ENCODE data around the gene CBX5.
"Not testable (repeated sequence)": the region's sequence is repeated elsewhere in the genome, so short reads cannot be mapped to it uniquely, and the experiment has no call there.

CBX5 gene

GRCh38 chr12:54294152-54294952, 14.4 kb upstream of the CBX5 start:
- DNase-seq, result peak; percentile 48

- DNase-seq, result no peak
Observed at GRCh38 chr12:54292931-54293241, 13.0 kb upstream of the CBX5 start.

DNA sequence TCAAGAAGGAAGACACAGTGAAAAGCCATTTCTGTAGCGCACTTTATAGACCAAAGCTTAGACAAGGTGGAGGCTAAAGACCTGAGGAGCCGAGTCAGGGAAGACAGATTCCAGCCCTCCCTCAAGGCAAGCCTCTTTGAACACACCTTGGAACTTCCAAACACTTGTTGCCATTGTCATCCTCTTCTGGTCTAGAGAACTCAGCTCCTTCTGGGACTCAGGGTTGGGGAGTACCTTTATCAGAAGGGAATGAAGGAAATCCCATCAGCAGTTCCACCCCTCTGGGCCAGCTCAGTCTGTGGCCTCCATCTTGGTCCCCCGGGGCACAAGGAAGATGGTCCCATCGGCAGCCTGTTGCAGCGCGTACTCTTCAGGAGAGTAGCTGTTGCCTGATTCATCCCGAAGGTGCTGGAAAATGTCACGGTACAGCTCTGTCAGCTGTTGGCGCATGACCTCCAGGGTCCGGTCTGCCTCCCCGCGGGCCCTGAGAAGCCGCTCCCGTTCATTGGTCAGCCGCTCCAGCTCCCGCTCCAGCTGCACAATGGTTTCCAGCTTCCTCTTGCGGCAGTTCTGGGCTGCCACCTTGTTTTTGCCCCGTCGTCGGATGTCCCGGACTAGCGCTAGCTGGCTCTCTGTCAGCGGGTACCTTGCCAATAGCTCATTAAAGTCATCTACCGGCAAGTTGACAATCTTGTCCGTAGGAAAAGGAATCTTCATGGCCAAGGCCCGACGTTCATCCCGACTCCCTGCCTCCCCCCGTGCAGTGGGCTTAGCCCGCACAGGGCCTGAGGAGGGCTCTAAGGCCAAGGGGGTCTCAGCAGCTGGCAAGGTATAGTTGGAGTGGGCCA, 12.4 kb upstream of the CBX5 start:
- no peak for DNase-seq

- no peak for DNase-seq
Observed at GRCh38 chr12:54287261-54288157, 7.6 kb upstream of the CBX5 start.

DNA sequence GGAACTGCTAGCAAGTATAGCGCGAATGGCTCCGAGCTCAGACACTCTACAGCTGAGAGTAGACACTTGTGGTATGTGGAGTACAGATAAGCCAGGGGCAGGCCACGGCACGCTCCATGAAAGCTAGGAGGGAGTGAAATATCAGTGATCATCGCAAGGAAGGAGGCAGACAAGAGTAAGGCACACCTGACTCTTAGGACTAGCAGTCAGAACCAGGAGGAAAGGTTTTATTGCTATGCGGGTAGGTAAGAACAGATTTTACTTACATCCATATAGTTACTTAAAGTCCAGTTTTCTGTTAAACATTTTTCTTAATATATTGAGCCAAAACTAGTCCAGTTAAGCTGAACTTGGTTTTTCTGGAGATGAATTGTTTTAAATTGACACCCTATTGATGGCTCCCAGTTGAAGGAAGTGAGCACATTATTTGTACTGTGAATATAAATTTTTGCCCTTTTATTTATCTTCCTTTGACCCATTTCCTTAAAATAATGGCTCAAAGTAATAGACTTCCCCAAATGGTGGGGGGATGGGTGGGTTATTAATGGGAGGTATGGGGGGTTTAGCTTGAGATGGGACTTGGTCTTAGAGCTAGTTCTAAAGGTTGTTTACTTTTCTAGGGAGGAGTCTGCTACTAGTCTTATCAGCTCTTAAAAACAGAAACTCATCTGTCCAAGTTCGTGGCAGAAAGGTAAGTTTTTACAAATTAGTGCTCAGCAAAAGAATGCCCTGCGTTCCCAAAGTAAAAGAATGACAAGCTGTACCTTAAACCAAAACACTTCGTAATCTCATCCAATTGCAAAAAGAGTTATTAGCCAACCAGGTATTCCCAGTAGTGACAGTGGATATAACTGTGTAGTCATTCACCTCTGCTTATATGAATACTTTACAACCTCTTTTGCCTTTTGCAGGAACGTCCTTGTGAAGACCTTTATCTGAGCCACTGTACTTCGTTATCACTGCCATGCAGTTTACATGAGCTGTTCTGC, 6.4 kb upstream of the CBX5 start:
- no peak for DNase-seq

DNA sequence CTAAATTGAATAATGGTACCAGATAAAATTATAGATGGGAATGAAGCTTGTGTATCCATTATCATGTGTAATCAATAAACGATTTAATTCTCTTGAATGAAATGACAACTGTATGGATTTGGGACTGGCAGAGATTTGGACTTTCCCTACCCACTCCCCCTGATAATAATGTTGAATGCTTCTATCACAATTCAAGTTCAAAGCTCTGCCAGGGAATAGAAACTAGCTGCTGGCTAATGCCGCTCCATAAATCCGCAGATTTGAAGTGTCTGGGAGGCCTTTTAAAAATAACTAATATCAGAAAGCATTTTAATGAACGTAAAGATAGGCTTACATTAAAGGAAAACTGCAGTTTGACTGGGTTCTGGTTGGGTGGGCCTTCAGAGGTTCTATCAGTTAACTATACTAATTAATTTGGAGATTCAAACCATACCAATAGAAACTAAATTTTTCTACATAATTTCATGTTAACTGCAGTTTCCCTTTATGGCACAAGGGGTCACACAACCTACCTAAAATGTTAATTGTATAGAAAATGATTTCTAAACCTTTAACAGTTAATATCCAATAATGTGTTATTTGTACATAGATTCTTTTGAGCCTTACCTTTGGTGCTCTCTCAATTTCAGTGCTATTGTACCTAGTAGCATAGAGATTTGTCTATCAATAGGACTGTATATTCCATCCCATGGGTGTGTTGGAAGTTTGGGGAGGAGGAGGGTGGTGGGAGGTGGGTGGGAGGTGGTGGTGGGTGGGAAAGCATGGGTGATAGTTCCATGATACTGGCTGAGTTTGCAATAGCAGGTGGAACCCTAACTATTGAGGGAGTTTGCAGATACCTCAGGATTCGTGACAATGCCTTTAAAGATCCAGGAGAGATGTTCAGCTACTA, 5.5 kb upstream of the CBX5 start:
- no peak for DNase-seq

DNA sequence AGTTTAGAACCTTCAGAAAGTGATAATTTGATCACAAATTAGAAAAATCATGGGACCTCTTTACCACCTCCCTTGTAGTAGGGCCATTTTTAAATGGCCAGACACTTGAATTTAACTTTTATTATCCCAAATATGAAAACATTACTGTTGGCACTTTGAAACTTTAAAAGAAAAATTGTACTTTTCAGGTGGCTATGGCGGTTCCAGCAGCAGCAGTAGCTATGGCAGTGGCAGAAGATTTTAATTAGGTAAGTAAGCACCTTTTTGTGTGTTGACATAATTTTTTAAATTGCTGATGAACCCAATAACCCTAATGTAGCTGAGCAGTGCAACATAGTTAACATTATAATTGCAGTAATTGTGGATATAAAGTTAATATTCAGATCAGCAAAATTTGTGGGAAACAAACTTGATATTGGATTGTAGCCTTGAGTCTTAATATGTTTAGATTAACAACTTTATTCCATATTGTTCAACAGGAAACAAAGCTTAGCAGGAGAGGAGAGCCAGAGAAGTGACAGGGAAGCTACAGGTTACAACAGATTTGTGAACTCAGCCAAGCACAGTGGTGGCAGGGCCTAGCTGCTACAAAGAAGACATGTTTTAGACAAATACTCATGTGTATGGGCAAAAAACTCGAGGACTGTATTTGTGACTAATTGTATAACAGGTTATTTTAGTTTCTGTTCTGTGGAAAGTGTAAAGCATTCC, 4.3 kb upstream of the CBX5 start:
- DNase-seq, result not testable (repeated sequence)

DNA sequence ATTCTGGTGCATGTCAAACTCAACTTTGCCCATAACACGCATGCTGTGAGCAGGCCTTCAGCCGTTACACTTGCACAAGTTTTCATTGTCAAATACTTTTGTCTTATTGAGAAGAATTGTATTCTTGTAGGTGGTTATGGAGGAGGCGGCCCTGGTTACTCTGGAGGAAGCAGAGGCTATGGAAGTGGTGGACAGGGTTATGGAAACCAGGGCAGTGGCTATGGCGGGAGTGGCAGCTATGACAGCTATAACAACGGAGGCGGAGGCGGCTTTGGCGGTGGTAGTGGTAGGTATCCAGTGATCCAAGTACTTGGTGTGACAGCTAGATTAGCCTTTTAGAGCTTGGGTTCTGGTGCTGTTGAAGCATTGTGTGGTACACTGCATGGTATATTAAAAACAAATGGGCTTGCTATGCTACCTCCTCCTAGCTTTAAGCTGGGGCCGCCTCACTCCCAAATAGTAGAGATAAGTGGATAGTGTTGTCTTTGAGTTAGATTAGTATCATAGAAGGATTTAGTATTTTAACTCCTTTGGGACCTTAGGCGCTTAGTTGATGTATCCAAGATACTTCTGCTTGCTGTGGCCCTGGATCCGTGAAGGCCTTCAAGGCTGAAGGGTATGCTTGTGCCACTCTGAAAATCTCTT, 3.1 kb upstream of the CBX5 start:
- no peak for DNase-seq

- DNase-seq, result not testable (repeated sequence)
Observed at GRCh38 chr12:54281694-54282093, 1.8 kb upstream of the CBX5 start.

DNA sequence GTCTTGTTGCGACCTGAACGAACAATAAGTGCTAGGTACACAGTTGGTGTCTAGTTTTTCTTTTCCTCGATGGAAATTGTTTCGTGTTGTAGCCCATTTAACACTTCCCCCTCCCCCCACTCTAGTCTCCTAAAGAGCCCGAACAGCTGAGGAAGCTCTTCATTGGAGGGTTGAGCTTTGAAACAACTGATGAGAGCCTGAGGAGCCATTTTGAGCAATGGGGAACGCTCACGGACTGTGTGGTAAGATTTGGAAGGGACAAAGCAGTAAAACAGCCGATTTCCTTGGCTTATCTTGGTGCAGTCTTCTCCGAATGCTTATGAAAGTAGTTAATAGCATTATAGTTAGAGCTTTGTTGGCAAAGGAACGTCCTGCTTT, 1.3 kb upstream of the CBX5 start:
- DNase-seq, result not testable (repeated sequence)

- DNase-seq, result peak; percentile 99
Observed at GRCh38 chr12:54280468-54281260, 742 bp upstream of the CBX5 start, which contains the start of gene HNRNPA1. Gene HNRNPA1, plus strand, starts transcription at chr12:54280726. Its CDS starts 82 bp downstream, at chr12:54280808.

GRCh38 chr12:54279227-54279631, 693 bp downstream of the CBX5 start:
- DNase-seq, result no peak

DNA sequence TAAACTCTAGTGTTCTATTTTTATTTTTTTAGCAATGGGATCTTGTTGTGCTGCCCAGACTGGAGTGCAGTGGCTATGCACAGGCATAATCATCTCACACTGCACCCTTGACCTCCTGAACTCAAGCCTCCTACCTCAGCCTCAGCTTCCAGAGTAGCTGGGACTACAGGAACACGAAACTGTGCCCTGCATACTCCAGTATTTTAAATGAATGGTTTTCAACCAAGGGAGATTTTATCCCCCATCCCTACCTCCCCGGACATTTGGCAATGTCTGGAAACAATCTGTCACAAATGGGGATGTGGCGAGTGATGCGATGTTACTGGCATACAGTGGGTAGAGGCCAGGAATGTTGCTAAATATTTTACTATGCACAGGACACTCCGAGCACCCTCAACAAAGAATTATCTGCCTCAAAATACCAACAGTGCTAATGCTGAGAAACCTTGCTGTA, 2.1 kb downstream of the CBX5 start:
- DNase-seq, result no peak

- DNase-seq, result no peak
Observed at GRCh38 chr12:54276368-54276767, 3.6 kb downstream of the CBX5 start.

- DNase-seq, result peak; percentile 71
Observed at GRCh38 chr12:54273981-54274380, 5.9 kb downstream of the CBX5 start.

DNA sequence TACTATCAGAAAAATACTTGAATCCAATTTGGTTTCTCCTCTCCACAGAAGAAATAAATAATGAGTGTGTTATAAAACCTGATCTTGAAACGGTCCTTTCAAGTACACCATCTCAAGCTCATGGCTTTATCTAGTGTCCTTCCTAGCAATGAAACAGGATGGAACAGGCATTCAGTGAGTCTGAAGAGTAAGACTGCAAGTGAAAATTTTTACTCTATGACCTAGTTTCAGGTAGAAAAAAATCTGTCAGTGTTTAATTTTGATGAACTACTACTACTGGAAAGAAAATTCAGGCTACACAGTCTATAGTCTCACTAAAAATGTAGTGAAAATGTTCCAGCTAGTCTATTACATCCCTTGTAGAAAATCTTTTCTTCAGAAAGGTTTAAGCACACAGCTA, 7.7 kb downstream of the CBX5 start:
- DNase-seq, result no peak

GRCh38 chr12:54270345-54270744, 9.6 kb downstream of the CBX5 start:
- no peak for DNase-seq

DNA sequence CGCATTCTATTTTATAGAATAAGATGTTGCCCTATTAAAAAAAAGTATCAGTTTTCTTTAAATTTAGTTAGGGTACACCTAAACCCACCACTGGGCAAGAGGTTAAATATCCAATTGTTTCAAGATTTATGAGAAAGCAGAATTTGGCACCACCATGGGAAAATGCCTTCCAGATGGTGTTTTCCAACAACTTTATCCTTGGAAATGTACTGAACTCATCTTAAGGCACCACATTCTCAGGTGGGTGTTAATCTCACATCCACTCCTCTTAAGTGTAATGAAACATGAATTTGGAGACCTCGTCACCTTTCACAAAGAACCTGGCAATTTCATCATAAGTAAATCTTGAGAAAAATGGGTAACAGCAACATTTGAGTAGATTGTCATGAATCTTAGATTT, 13.1 kb downstream of the CBX5 start:
- no peak for DNase-seq

DNA sequence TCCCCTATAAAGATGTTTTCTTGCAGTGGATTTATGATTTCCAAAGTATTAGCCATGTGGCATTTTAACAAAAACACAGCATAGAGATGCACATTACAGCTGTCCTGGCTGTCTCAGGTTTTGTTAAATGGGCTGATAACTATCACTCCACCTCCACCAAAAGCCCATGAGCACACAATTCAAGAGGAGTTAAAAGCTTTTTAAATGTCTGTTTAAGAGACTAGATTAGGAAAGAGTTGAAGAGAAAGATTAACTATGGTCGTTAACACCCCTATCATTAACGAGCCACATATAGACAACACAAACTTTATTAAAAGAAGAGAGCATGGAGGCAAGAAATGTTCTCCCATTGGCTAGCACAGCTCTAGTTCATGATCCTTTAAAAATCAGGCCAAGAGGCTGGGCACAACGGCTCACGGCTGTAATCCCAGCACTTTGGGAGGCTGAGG, 14.5 kb downstream of the CBX5 start:
- DNase-seq, result no peak
